SK-N-SH treated with all-trans-retinoic acid at 6 μM for 48 hours (cell line): ENCODE results near the gene CCL23.

ENCODE experiments used
- ATAC-seq: fragments of 200-7000 bp; cut with Tn5 transposase; 3 replicates; pipeline ENCODE4 v1.9.1; 2020; ENCODE audit warnings: mild to moderate bottlenecking, moderate library complexity
- ARNTL ChIP-seq: fragments of 450-650 bp; formaldehyde crosslinking; IDR thresholded peaks from 2 replicates; pipeline ENCODE4 v1.5.0; 2020; ENCODE audit warnings: low read depth, mild to moderate bottlenecking, moderate library complexity, borderline replicate concordance
- BACH2 ChIP-seq: fragments of 250-450 bp; sonication (Bioruptor Pico); IDR thresholded peaks from 2 replicates; pipeline ENCODE4 v1.9.0; 2021; ENCODE audit warnings: mild to moderate bottlenecking, borderline replicate concordance
- CREB5 ChIP-seq: fragments of 250-450 bp; sonication (Bioruptor Pico); IDR thresholded peaks from 2 replicates; pipeline ENCODE4 v1.5.1; 2020; ENCODE audit warnings: low read depth, mild to moderate bottlenecking, moderate library complexity
- CSDC2 ChIP-seq: fragments of 250-450 bp; sonication (Bioruptor Pico); IDR thresholded peaks from 2 replicates; pipeline ENCODE4 v1.5.0; 2020; ENCODE audit warnings: mild to moderate bottlenecking, moderate library complexity
- CSRNP3 ChIP-seq: fragments of 250-450 bp; sonication (Bioruptor Pico); IDR thresholded peaks from 2 replicates; pipeline ENCODE4 v1.5.1; 2021; ENCODE audit warnings: mild to moderate bottlenecking, moderate library complexity
- ESRRG ChIP-seq: fragments of 250-450 bp; sonication (Bioruptor Pico); IDR thresholded peaks from 2 replicates; pipeline ENCODE4 v1.6.1; 2021; ENCODE audit warnings: mild to moderate bottlenecking
- GLIS3 ChIP-seq: fragments of 250-450 bp; sonication (Bioruptor Pico); IDR thresholded peaks from 2 replicates; pipeline ENCODE4 v1.5.0; 2020; ENCODE audit warnings: mild to moderate bottlenecking, moderate library complexity
- ISL1 ChIP-seq: fragments of 250-450 bp; sonication (Bioruptor Pico); IDR thresholded peaks from 2 replicates; pipeline ENCODE4 v2.1.2; 2022; ENCODE audit warnings: mild to moderate bottlenecking, moderate library complexity
- OSR1 ChIP-seq: fragments of 250-450 bp; sonication (Bioruptor Pico); IDR thresholded peaks from 2 replicates; pipeline ENCODE4 v1.8.0; 2022; ENCODE audit warnings: moderate library complexity, mild to moderate bottlenecking, inconsistent platforms
- PATZ1 ChIP-seq: fragments of 250-450 bp; sonication (Bioruptor Pico); IDR thresholded peaks from 2 replicates; pipeline ENCODE4 v1.8.0; 2020; ENCODE audit warnings: mild to moderate bottlenecking, moderate library complexity, borderline replicate concordance
- POU6F1 ChIP-seq: fragments of 250-450 bp; sonication (Bioruptor Pico); IDR thresholded peaks from 2 replicates; pipeline ENCODE4 v1.8.0; 2021; ENCODE audit warnings: low read depth, mild to moderate bottlenecking, moderate library complexity, borderline replicate concordance
- PPARA ChIP-seq: fragments of 250-450 bp; sonication (Bioruptor Pico); IDR thresholded peaks from 2 replicates; pipeline ENCODE4 v1.5.0; 2020; ENCODE audit warnings: mild to moderate bottlenecking, borderline replicate concordance
- SNAI2 ChIP-seq: fragments of 250-450 bp; sonication (Bioruptor Pico); IDR thresholded peaks from 2 replicates; pipeline ENCODE4 v1.5.0; 2020; ENCODE audit warnings: mild to moderate bottlenecking, moderate library complexity
- TCF4 ChIP-seq: fragments of 250-450 bp; sonication (Bioruptor Pico); IDR thresholded peaks from 2 replicates; pipeline ENCODE4 v1.8.0; 2021; ENCODE audit warnings: mild to moderate bottlenecking, moderate library complexity, borderline replicate concordance
- TOX ChIP-seq: fragments of 250-450 bp; sonication (Bioruptor Pico); IDR thresholded peaks from 2 replicates; pipeline ENCODE4 v1.8.0; 2021; ENCODE audit warnings: mild to moderate bottlenecking, moderate library complexity, borderline replicate concordance
- TSHZ2 ChIP-seq: fragments of 250-450 bp; sonication (Bioruptor Pico); IDR thresholded peaks from 2 replicates; pipeline ENCODE4 v1.5.0; 2020; ENCODE audit warnings: mild to moderate bottlenecking, moderate library complexity
- ZC3H10 ChIP-seq: fragments of 250-450 bp; sonication (Bioruptor Pico); IDR thresholded peaks from 2 replicates; pipeline ENCODE4 v1.5.1; 2021; ENCODE audit warnings: mild to moderate bottlenecking, moderate library complexity
- ZFP3 ChIP-seq: fragments of 250-450 bp; sonication (Bioruptor Pico); IDR thresholded peaks from 2 replicates; pipeline ENCODE4 v1.5.0; 2020; ENCODE audit warnings: mild to moderate bottlenecking, moderate library complexity
- ZFP30 ChIP-seq: fragments of 450-650 bp; formaldehyde crosslinking; IDR thresholded peaks from 2 replicates; pipeline ENCODE4 v1.5.0; 2022; ENCODE audit warnings: mild to moderate bottlenecking, moderate library complexity
- ZNF565 ChIP-seq: fragments of 450-650 bp; formaldehyde crosslinking; conservative IDR thresholded peaks from 2 replicates; pipeline ENCODE4 v1.5.0; 2020; ENCODE audit warnings: low read depth, mild to moderate bottlenecking, moderate library complexity
- ZNF70 ChIP-seq: fragments of 450-650 bp; formaldehyde crosslinking; IDR thresholded peaks from 2 replicates; pipeline ENCODE4 v1.5.0; 2020; ENCODE audit warnings: mild to moderate bottlenecking, moderate library complexity
- ZNF8 ChIP-seq: fragments of 450-650 bp; formaldehyde crosslinking; IDR thresholded peaks from 2 replicates; pipeline ENCODE4 v1.5.0; 2020; ENCODE audit warnings: mild to moderate bottlenecking, moderate library complexity

CCL23 gene

GRCh38 chr17:35981908-35982330, 35.9 kb downstream of the CCL23 start:
- TF ChIP-seq ZC3H10 (CRISPR knock-in tag) (no peak), ZNF8 (CRISPR knock-in tag) (no peak), ZFP30 (CRISPR knock-in tag) (no peak), GLIS3 (CRISPR knock-in tag) (no peak), PPARA (no peak), ISL1 (no peak), BACH2 (CRISPR knock-in tag) (no peak), CSDC2 (CRISPR knock-in tag) (no peak), ARNTL (CRISPR knock-in tag) (no peak), ZNF70 (CRISPR knock-in tag) (no peak), CREB5 (CRISPR knock-in tag) (no peak), OSR1 (CRISPR knock-in tag) (no peak), PATZ1 (CRISPR knock-in tag) (no peak), ZNF565 (CRISPR knock-in tag) (no peak), ZFP3 (CRISPR knock-in tag) (no peak), TCF4 (CRISPR knock-in tag) (no peak), POU6F1 (CRISPR knock-in tag) (no peak), TSHZ2 (CRISPR knock-in tag) (no peak)
- no peak for ATAC-seq

- TF ChIP-seq ZC3H10 (CRISPR knock-in tag): no peak
- no peak for TF ChIP-seq ARNTL (CRISPR knock-in tag)
- TF ChIP-seq ESRRG: no peak
- TF ChIP-seq TOX: no peak
- no peak for TF ChIP-seq CSDC2 (CRISPR knock-in tag)
- TF ChIP-seq PPARA: no peak
- no peak for TF ChIP-seq OSR1 (CRISPR knock-in tag)
- no peak for TF ChIP-seq ZNF8 (CRISPR knock-in tag)
- no peak for TF ChIP-seq ZNF565 (CRISPR knock-in tag)
- TF ChIP-seq ZFP30 (CRISPR knock-in tag): no peak
- no peak for TF ChIP-seq ZFP3 (CRISPR knock-in tag)
- TF ChIP-seq ZNF70 (CRISPR knock-in tag): no peak
- TF ChIP-seq PATZ1 (CRISPR knock-in tag): no peak
- TF ChIP-seq, all 23 proteins: peak for 0
- ATAC-seq: no peak
Measured at GRCh38 chr17:35981246-35981645, 36.5 kb downstream of the CCL23 start, which contains the start of gene CCL16. CCL16 (minus strand) TSS chr17:35981497; CDS start chr17:35981420, 77 bp downstream.

- ATAC-seq: no peak
- TF ChIP-seq CSRNP3 (no peak), SNAI2 (no peak), ARNTL (CRISPR knock-in tag) (no peak), ZNF70 (CRISPR knock-in tag) (no peak), OSR1 (CRISPR knock-in tag) (no peak), ZNF8 (CRISPR knock-in tag) (no peak), ZFP3 (CRISPR knock-in tag) (no peak), ISL1 (no peak), TOX (no peak), GLIS3 (CRISPR knock-in tag) (no peak), POU6F1 (CRISPR knock-in tag) (no peak), BACH2 (CRISPR knock-in tag) (no peak), CSDC2 (CRISPR knock-in tag) (no peak), ZNF565 (CRISPR knock-in tag) (no peak)
Measured at GRCh38 chr17:35978346-35978745, 39.4 kb downstream of the CCL23 start.
